Nephron progenitor cell (in vitro differentiated cells): ENCODE results near the gene HMG20B.
A peak's percentile ranks its signal among the peaks of the same experiment; 100 is the strongest.

Source experiments
- DNase-seq: peaks from one replicate; pipeline ENCODE4 v3.0.0; 2021
- H3K27ac Mint-ChIP-seq: 2 replicates; pipeline ENCODE4 v1.8.0; 2021; ENCODE audit warnings: mild to moderate bottlenecking, moderate library complexity, mixed read lengths
- H3K27me3 Mint-ChIP-seq: 2 replicates; pipeline ENCODE4 v1.8.0; 2021; ENCODE audit warnings: mild to moderate bottlenecking, low read depth, mixed read lengths; ENCODE audit not compliant: poor library complexity
- H3K36me3 Mint-ChIP-seq: 2 replicates; pipeline ENCODE4 v1.8.0; 2021; ENCODE audit warnings: low read depth, mixed read lengths
- H3K4me1 Mint-ChIP-seq: 2 replicates; pipeline ENCODE4 v1.8.0; 2021; ENCODE audit warnings: mixed read lengths
- H3K4me3 Mint-ChIP-seq: 2 replicates; pipeline ENCODE4 v1.8.0; 2021; ENCODE audit warnings: mild to moderate bottlenecking, moderate library complexity, mixed read lengths
- H3K9me3 Mint-ChIP-seq: 2 replicates; pipeline ENCODE4 v1.8.0; 2021; ENCODE audit warnings: mild to moderate bottlenecking, moderate library complexity, mixed read lengths
- TF ChIP-seq, protein P1 (sequence below): fragments of 200-600 bp; sonication (generic); IDR thresholded peaks from 2 replicates; pipeline ENCODE4 v1.5.0; 2021; ENCODE audit warnings: antibody characterized with exemption

Gene HMG20B

DNA sequence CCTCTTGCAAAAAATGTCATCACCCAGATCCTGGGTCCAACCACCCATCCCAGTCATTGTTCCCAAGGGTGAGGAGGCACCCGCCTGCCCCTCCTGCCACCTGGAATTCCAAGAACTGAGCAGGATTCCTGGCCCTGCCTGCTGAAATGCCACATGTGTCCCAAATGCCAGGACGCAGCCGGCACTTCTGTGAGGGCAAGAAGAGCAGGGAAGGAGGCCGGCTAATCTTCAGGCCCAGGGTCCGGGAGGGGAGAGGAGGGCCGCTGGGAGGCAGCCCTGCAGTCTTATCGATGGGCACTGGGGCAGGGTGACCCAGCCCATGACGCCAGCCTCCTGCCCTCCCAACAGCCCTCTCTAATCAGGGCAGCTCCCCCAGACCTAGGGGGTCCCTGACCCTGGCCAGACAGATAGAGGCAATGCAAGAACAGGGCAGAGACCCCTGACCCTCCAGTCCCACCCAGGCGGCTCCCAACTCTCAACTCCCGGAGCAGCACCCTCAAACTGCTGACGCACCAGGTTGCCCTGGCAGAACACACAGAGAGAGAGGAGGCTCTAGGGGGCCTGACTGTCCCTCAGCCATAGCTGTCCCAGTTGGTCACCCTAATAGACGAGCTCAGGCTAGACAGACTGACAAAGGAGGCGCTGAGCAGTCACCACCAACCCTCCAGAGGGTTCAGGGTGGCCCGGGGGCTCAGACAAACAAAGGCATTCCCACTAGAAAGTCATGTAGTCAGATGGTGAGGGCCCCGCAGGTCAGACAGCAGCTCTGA lies 16.9 kb upstream of the HMG20B start:
- TF ChIP-seq, protein P1, sequence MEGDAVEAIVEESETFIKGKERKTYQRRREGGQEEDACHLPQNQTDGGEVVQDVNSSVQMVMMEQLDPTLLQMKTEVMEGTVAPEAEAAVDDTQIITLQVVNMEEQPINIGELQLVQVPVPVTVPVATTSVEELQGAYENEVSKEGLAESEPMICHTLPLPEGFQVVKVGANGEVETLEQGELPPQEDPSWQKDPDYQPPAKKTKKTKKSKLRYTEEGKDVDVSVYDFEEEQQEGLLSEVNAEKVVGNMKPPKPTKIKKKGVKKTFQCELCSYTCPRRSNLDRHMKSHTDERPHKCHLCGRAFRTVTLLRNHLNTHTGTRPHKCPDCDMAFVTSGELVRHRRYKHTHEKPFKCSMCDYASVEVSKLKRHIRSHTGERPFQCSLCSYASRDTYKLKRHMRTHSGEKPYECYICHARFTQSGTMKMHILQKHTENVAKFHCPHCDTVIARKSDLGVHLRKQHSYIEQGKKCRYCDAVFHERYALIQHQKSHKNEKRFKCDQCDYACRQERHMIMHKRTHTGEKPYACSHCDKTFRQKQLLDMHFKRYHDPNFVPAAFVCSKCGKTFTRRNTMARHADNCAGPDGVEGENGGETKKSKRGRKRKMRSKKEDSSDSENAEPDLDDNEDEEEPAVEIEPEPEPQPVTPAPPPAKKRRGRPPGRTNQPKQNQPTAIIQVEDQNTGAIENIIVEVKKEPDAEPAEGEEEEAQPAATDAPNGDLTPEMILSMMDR = no peak
- H3K9me3 Mint-ChIP-seq = no peaks in the 10 kb centered on the region
- peaks cover 3% of the 10 kb centered on the region for H3K27me3 Mint-ChIP-seq
- H3K36me3 Mint-ChIP-seq = no peaks in the 10 kb centered on the region
- H3K4me1 Mint-ChIP-seq = peaks cover 28% of the 10 kb centered on the region
- H3K4me3 Mint-ChIP-seq = peak overlapping the region; percentile 97
- H3K27ac Mint-ChIP-seq = no peak overlapping the region
- no peak for DNase-seq

- TF ChIP-seq, protein P1 = no peak
- Mint-ChIP-seq H3K4me3 (peak overlapping the region; percentile 97), H3K27ac (no peak overlapping the region), H3K36me3 (no peaks in the 10 kb centered on the region), H3K9me3 (no peaks in the 10 kb centered on the region), H3K27me3 (peaks cover 3% of the 10 kb centered on the region), H3K4me1 (peaks cover 28% of the 10 kb centered on the region)
- no peak for DNase-seq
Measured at GRCh38 chr19:3556423-3556977, 16.2 kb upstream of the HMG20B start.

GRCh38 chr19:3556978-3557460 lies 15.7 kb upstream of the HMG20B start:
- H3K4me3 Mint-ChIP-seq = peak overlapping the region; percentile 97
- peak; percentile 45 for DNase-seq

DNA sequence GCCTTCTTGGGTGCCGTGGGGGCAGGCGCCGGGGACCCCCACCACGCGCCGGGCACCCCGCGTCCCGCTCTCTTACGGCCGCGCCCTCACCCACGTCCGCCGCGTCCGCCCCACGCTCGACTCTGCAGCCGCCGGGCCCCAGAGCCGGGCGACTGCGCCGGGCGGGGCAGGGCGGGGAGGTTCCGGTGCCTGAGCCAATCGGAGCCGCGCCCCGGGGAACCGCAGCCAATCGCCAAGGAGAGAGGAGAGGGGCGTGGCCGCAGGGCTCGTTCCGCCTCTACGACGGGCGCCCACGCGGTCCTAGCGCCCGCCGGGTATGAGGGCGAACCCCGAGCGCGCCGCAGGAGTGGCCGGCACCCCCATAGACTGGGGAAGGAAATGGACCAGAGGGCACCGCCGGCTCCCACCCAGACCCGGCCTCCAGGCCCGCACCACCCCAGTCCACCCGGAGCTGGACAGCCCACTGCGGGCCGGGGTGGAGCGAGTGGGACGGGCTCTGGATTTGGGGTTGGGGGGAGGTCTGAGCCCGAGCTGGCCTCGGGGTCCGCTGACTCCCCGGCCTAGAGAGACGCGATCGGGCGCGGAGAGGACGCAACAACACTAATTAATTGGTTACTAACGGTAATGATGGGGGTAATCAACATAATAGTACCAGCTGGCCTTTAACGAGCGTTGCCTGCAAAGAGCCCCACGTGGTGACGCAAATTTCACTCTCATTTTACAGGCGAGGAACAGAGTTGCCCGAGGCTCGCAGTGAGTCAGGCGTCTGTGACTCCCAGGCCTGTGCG lies 15.1 kb upstream of the HMG20B start, which contains the start of gene MFSD12:
MFSD12 (minus strand) TSS at position 126 of the 788 bp plus-strand sequence. CDS start 183 bp downstream, outside the sequence.
- H3K4me3 Mint-ChIP-seq = peak within 1 kb of the TSS; percentile 97
- no peak within 1 kb of the TSS for H3K27ac Mint-ChIP-seq
- H3K4me1 Mint-ChIP-seq = peaks cover 28% of the 10 kb centered on the region
- TF ChIP-seq, protein P1 = no peak
- peaks cover 3% of the 10 kb centered on the region for H3K27me3 Mint-ChIP-seq
- peak; percentile 96 for DNase-seq
- no peaks in the 10 kb centered on the region for H3K36me3 Mint-ChIP-seq
- H3K9me3 Mint-ChIP-seq = no peaks in the 10 kb centered on the region

More at GRCh38 chr19:3556978-3557460, 15.7 kb upstream of the HMG20B start:
- H3K36me3 Mint-ChIP-seq = no peaks in the 10 kb centered on the region
- H3K9me3 Mint-ChIP-seq = no peaks in the 10 kb centered on the region
- no peak overlapping the region for H3K27ac Mint-ChIP-seq
- H3K27me3 Mint-ChIP-seq = peaks cover 3% of the 10 kb centered on the region
- H3K4me1 Mint-ChIP-seq = peaks cover 28% of the 10 kb centered on the region
- TF ChIP-seq, protein P1 = no peak

DNA sequence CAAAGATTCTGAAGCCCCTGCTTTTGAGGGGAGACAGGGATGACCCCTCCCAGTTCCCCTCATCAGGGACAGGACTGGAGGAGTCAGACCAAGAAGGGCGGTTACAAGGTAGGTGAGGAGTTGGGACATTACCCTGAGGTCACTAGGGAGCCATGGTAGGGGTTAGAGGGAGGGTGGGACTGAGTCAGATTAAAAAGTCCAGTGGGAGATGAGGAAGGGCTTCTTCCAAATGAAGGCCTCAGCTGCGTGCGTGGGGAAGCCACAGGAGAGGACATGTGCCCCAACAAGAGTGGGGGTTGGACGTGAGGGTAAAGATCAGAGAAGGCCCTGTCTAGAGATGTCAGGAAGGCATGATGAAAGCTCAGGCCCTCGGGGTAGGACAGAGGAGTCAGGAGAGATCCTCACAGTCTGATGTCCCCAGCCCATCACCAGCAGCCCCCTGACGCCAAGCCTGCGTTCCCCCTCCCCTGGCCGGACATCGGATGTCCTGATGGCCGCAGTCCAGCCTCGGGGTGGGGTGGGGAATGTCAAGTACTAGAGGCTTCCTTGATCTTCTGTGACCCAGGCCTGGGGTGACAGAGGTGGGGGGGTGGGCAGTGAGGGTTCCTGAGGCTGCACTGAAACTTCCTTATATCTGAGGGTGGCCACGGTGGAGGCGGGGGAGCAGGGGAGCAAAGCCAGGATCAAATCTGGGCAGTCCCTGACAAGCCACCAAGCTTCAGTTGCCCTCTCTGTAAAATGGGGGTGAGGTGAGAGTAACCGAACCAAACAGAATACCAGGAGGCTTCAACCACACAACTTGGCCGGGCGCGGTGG lies 8.8 kb upstream of the HMG20B start:
- TF ChIP-seq, protein P1 = no peak
- Mint-ChIP-seq H3K9me3 (no peaks in the 10 kb centered on the region), H3K4me3 (no peak overlapping the region), H3K36me3 (no peaks in the 10 kb centered on the region), H3K27me3 (no peaks in the 10 kb centered on the region), H3K27ac (no peak overlapping the region), H3K4me1 (peaks cover 9% of the 10 kb centered on the region)
- DNase-seq = no peak
